Measurements from ENCODE around the gene HHATL.

- no peak for TF ChIP-seq SP1 (IDR thresholded peaks at IDR 0.05)
- TF ChIP-seq L3MBTL2 (conservative IDR thresholded peaks at IDR 0.05) = no peak
These were observed 26.7 kb downstream of the HHATL start for GRCh38 chr3:42675909-42676308.
